Loucy (cell line): ENCODE results near the gene TMEM170A.

Experiments
- H2AFZ ChIP-seq: fragments of 200-600 bp; sonication (generic); 2 replicates; pipeline ENCODE4 v1.6.0; 2016; ENCODE audit warnings: antibody characterized with exemption, mild to moderate bottlenecking, low read length, moderate library complexity
- H3F3A ChIP-seq: fragments of 200-600 bp; 2 replicates; pipeline ENCODE4 v1.6.0; 2016; ENCODE audit warnings: antibody characterized with exemption, low read depth, mild to moderate bottlenecking
- H3K27me3 ChIP-seq: fragments of 200-600 bp; sonication (generic); 2 replicates; pipeline ENCODE4 v1.6.1; 2014; ENCODE audit warnings: low read length, mild to moderate bottlenecking; ENCODE audit not compliant: insufficient read depth, poor library complexity, severe bottlenecking
- H3K36me3 ChIP-seq: fragments of 200-600 bp; sonication (generic); 2 replicates; pipeline ENCODE4 v1.6.1; 2016; ENCODE audit warnings: low read length; ENCODE audit not compliant: insufficient read depth
- H3K4me1 ChIP-seq: fragments of 200-600 bp; sonication (generic); 2 replicates; pipeline ENCODE4 v1.5.1; 2014; ENCODE audit warnings: low read length, mild to moderate bottlenecking; ENCODE audit not compliant: insufficient read depth, poor library complexity, severe bottlenecking
- H3K4me2 ChIP-seq: fragments of 200-600 bp; sonication (generic); 2 replicates; pipeline ENCODE4 v1.6.0; 2014; ENCODE audit warnings: antibody characterized with exemption, low read length, low read depth, mild to moderate bottlenecking; ENCODE audit not compliant: poor library complexity, severe bottlenecking
- H3K4me3 ChIP-seq: fragments of 200-600 bp; sonication (generic); 2 replicates; pipeline ENCODE4 v1.5.1; 2014; ENCODE audit warnings: low read length, mild to moderate bottlenecking, mixed read lengths; ENCODE audit not compliant: poor library complexity, severe bottlenecking
- H3K79me2 ChIP-seq: fragments of 200-600 bp; sonication (generic); 2 replicates; pipeline ENCODE4 v1.6.1; 2014; ENCODE audit warnings: low read length; ENCODE audit not compliant: insufficient read depth
- H3K9ac ChIP-seq: fragments of 200-600 bp; sonication (generic); 2 replicates; pipeline ENCODE4 v1.6.0; 2014; ENCODE audit warnings: mild to moderate bottlenecking, low read depth, low read length, moderate library complexity; ENCODE audit not compliant: poor library complexity, severe bottlenecking
- H3K9me2 ChIP-seq: fragments of 200-600 bp; sonication (generic); replicated peaks from 2 replicates; pipeline ENCODE4 v1.6.1; 2016; ENCODE audit warnings: low read depth, low read length, mixed read lengths
- H3K9me3 ChIP-seq: fragments of 200-600 bp; sonication (generic); 2 replicates; pipeline ENCODE4 v1.6.1; 2014; ENCODE audit warnings: mild to moderate bottlenecking, antibody characterized with exemption, low read length, low read depth; ENCODE audit not compliant: insufficient read depth
- H4K20me1 ChIP-seq: fragments of 200-600 bp; sonication (generic); 2 replicates; pipeline ENCODE4 v1.6.0; 2014; ENCODE audit warnings: antibody characterized with exemption, low read length, mild to moderate bottlenecking; ENCODE audit not compliant: insufficient read depth, poor library complexity, severe bottlenecking
- CTCF ChIP-seq: fragments of 200-600 bp; sonication (generic); conservative IDR thresholded peaks from 2 replicates; pipeline ENCODE4 v1.5.1; 2014; ENCODE audit warnings: mild to moderate bottlenecking, antibody characterized with exemption, low read length
- EZH2phosphoT487 ChIP-seq: fragments of 200-600 bp; IDR thresholded peaks from 2 replicates; pipeline ENCODE4 v1.6.1; 2018; ENCODE audit warnings: antibody characterized with exemption, mild to moderate bottlenecking, moderate library complexity, borderline replicate concordance

TMEM170A gene

GRCh38 chr16:75462806-75463205 is 1.7 kb downstream of the TMEM170A start:
- no peaks in the 10 kb centered on the region for H3K27me3 ChIP-seq
- H3F3A ChIP-seq: no peaks in the 10 kb centered on the region
- H3K4me1 ChIP-seq: peaks cover 28% of the 10 kb centered on the region
- peaks cover 56% of the 10 kb centered on the region for H4K20me1 ChIP-seq
- peak overlapping the region; percentile 78 for H3K9ac ChIP-seq
- H2AFZ ChIP-seq: no peak overlapping the region
- peak overlapping the region; percentile 76 for H3K4me2 ChIP-seq
- H3K36me3 ChIP-seq: no peaks in the 10 kb centered on the region
- peak overlapping the region; percentile 76 for H3K4me3 ChIP-seq
- H3K9me2 ChIP-seq: no peaks in the 10 kb centered on the region
- no peaks in the 10 kb centered on the region for H3K9me3 ChIP-seq
- H3K79me2 ChIP-seq: peaks cover 57% of the 10 kb centered on the region
- TF ChIP-seq EZH2phosphoT487 (no peak), CTCF (no peak)

- Histone ChIP-seq H2AFZ (no peak overlapping the region), H3K27me3 (no peaks in the 10 kb centered on the region), H3K4me3 (peak overlapping the region; percentile 76), H3K4me1 (peaks cover 34% of the 10 kb centered on the region), H3K79me2 (peaks cover 70% of the 10 kb centered on the region), H3K9me2 (no peaks in the 10 kb centered on the region), H3K4me2 (peak overlapping the region; percentile 76), H4K20me1 (peaks cover 66% of the 10 kb centered on the region), H3K36me3 (no peaks in the 10 kb centered on the region), H3K9me3 (no peaks in the 10 kb centered on the region), H3F3A (no peaks in the 10 kb centered on the region), H3K9ac (no peak overlapping the region)
- no peak for TF ChIP-seq CTCF
- TF ChIP-seq EZH2phosphoT487: no peak
These were observed 2.9 kb downstream of the TMEM170A start for GRCh38 chr16:75461575-75461974.

- Histone ChIP-seq H4K20me1 (peaks cover 67% of the 10 kb centered on the region), H3K9me2 (no peaks in the 10 kb centered on the region), H3F3A (no peaks in the 10 kb centered on the region), H3K4me3 (no peak overlapping the region), H3K27me3 (no peaks in the 10 kb centered on the region), H3K36me3 (no peaks in the 10 kb centered on the region), H3K79me2 (peaks cover 80% of the 10 kb centered on the region), H3K4me2 (peak overlapping the region; percentile 76), H3K9ac (no peak overlapping the region), H3K4me1 (peaks cover 34% of the 10 kb centered on the region), H3K9me3 (no peaks in the 10 kb centered on the region), H2AFZ (no peak overlapping the region)
- TF ChIP-seq CTCF (no peak), EZH2phosphoT487 (no peak)
These were observed 4.0 kb downstream of the TMEM170A start for GRCh38 chr16:75460446-75460845.
